B cell (primary cell): ENCODE measurements around the gene PLBD2.

ENCODE experiments used
- CTCF ChIP-seq: fragments of 200-600 bp; IDR thresholded peaks from one replicate; pipeline ENCODE4 v1.8.0; 2022; ENCODE audit warnings: antibody characterized with exemption, mild to moderate bottlenecking
- EZH2 ChIP-seq: IDR thresholded peaks from 2 replicates; pipeline ENCODE4 v1.6.1; 2012; ENCODE audit warnings: borderline replicate concordance, low read depth, mild to moderate bottlenecking, moderate library complexity, low read length; ENCODE audit not compliant: insufficient read depth, poor library complexity, severe bottlenecking

- TF ChIP-seq CTCF = no peak
- TF ChIP-seq EZH2 = no peak
Measured at GRCh38 chr12:113384778-113385177, 26.4 kb downstream of the PLBD2 start.
